Right lung (tissue), 5 donors: ENCODE measurements around the gene SEMA4C. TPM values are rescaled to one million over a fixed set of nuclear protein-coding genes. Genes with fewer than 3 reads are reported as not detected.
"Not testable (repeated sequence)": the region's sequence is repeated elsewhere in the genome, so short reads cannot be mapped to it uniquely, and the experiment has no call there.

Experiments used
- DNase-seq, 2 donors: peaks; one replicate each; pipeline ENCODE4 v3.0.0-alpha.2; 2013
- polyA plus RNA-seq, 5 donors: library from polyadenylated mRNA; unstranded; fragments of 120-200 nt; gene quantifications; one replicate each; pipeline versions ENCODE4 v1.2.1 to v1.2.3, GENCODE V29; 2013; ENCODE audit warnings: inconsistent platforms in 1 of 5, low replicate concordance in 1 of 5; ENCODE audit not compliant: insufficient read length in 5 of 5, insufficient read depth in 1 of 5

The SEMA4C gene
- polyA plus RNA-seq, 5 donors = 38.3 to 58.6 (median 47.0) TPM

GRCh38 chr2:96867756-96868554 lies 1.9 kb downstream of the SEMA4C start:
- no peak for DNase-seq

GRCh38 chr2:96866986-96867755 lies 2.7 kb downstream of the SEMA4C start:
- DNase-seq = no peak

- no peak for DNase-seq
Measured at GRCh38 chr2:96866586-96866985, 3.3 kb downstream of the SEMA4C start.

DNA sequence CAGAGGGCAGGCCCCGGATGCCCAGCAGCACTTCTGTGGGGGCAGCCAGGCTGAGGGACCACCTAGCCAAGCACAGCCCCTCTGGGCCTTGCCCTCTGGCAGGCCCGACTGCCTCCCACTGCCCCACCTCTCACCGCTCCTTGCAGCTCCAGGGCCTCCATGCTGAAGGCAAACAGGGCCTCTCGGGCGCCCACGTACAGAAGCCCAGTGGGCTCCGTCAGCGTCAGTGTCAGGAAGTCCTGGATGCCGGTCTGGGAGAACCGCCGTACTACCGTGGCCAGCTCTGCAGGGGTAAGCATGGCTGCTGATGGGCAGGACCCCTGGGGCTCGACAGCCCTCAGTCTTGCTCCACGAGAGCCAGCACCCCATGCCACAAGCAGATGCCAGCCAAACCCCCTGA lies 3.7 kb downstream of the SEMA4C start:
- no peak for DNase-seq

DNA sequence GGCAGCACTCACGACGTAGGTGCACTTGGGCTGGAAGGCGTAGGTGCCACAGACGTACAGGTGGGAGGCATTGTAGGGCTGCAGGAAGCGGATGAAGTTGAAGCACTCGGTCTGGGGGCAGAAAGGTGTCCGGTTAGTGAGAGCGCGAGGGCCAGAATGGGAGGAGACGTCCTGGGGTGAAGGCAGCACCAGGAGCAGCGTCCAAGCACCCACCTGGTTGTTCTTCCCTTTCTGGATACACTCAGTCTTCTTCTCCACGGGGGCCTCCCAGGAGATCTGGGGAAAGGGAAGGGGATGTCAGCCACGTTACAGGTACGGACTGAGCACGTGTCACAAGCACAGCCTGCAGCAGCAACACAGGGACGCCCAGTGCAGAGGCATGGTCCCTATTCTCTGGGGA lies 4.2 kb downstream of the SEMA4C start:
- no peak for DNase-seq

GRCh38 chr2:96864343-96865091 lies 5.4 kb downstream of the SEMA4C start:
- DNase-seq = no peak

DNA sequence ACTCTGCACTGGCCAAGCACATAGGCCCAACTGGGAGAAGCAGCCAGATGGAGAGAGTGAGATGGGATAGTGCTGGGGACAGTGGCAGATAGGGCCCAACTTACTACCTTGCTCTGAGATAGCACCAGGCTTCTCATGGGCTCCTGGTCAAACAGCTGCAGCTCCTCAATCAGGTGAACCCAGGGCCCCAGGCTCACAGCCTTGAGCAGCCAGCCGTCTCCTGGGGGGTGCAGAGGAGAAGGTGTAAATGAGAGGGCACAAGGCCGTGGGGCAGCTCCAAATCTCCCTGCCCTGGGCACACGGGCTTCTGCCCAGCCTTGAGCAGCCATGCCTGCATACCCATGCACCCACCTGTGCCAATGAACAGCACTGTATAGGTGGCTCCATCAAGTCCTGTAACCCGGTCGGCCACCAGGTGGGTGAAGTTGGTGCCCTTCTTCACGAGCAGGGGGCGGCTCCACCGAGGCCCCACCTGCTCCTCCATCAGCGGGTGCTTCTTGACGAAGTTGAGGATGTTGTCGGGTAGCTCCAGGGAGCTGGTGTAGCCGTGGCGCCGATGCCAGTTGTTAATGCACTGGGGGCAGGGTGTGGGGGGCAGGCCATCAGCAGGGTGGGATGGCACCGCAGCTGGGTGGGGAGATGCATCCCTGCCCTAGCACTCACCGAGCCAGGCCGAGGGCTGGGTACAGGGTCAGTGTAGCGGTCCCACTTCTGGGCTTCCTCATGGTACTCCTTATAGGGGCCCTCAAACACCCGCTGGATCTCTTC lies 6.1 kb downstream of the SEMA4C start:
- DNase-seq = no peak

DNA sequence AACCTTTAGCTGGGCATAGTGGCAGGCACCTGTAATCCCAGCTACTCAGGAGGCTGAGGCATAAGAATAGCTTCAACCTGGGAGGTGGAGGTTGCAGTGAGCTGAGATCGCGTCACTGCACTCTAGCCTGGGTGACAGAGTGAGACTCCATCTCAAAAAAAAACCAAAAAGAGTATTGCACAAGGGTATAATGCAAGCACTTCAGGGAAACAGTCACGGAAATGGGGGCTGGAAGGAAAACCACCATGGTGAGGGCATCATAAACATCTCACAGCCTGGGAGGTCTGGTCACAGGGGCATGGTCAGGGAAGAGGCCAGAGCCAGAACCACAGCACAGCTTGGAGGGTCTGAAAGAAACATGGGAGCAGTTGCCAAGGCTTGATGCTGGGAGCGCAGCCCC lies 6.8 kb downstream of the SEMA4C start:
- not testable (repeated sequence) for DNase-seq

DNA sequence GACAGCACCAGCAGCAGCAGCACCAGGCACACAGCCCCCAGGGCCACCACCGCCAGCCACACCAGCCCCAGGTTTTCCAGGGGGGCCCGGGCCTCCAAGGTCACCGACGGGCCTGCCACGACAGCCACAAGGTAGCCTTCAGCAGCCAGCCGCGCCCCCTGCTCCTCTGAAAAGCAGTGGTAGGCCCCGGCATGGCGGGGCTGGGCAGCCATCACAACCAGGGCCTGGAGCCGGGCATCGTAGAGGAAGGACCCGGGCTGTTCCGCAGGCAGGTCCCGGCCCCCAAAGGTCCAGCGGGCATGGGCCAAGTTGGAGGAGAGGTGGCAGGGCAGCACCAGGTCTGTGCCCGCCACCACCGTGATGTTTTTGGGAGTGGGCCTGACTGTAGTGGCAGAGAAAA lies 8.8 kb downstream of the SEMA4C start:
- no peak for DNase-seq

GRCh38 chr2:96860065-96861029 lies 9.5 kb downstream of the SEMA4C start:
- no peak for DNase-seq

DNA sequence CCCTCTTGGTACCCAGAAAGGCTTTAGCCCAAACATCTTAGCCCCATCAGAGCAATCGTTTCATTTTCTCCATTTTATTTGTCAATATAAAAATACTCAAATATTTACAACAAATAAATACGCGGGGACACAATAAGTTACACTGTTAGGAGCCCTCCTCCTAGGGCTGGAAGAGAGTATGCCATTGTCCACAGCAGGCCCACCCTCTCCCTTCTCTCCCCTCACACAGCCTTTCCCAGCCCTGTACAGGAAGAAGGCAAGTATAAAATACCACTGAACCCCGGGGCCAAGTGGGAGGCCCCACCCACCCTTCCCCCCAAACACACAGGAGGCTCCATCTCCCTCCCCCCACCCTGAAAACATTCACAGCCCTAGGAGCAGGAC lies 10.2 kb downstream of the SEMA4C start:
- DNase-seq = no peak

DNA sequence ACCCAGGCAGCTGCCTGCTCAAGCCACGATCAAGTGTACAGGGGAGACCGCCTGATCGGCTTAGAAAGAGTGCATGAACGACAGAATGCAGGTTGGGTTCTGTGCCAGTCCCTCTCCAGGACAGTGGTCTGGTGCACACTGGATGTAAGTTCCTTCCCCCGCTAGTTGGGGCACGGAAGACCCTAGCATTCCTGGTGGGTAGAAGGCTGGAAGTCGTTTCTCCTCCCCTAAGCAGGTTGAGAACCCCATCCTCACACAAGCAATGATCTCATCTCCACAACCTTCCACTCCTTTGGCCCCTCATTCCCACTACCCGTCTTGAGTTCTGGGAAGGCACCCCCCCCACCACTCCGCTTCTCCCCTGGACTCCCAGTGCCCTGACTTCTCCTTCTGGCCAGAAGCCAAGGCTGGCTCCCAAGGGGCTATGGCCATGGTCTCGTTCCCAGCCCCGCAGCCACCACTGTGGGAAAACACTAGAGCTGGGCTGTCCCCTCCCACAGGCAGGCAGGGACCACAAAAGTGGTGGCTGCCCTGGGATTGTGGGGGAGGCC lies 10.7 kb downstream of the SEMA4C start:
- DNase-seq = no peak

DNA sequence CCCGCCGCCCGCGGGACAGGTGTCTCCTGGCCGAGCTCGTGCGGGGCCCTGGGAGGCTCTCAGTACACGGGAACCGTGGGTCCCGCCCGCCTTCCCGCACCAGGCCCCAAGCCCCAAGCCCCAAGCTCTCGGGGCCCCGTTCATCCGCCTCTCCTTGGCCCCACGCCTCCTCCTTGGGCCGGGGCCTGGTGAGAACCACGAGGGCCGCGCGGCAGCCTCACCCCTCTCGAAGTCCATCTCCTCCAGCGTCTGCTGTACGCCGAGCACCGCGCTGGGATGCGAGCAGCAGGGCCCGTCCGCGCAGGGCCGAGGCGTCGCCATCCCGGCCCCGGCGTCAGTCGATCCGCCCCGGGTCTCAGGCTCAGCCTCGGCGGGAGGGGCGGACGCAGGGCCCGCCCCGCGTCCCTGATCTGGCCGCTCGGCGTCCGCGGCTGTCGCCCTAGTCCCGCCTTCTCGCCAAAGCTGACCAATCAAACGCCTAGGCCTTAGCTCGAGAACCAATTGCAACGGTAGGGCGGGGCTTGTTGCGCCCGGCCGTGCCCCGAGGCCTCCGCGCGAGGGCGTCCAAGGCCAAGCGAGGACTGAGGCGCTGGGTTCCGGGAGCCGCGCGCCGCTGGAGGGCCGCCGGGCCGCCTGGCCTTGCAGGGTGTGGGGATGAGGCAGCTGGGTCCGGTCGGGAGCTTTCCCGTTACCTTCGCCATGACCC lies 12.1 kb downstream of the SEMA4C start, which contains the start of gene ANKRD39:
TSS of gene ANKRD39 (minus strand) at position 350 of the 706 bp plus-strand sequence. CDS start at position 321, 29 bp downstream.
- DNase-seq = peak; percentile 99 to 100

DNA sequence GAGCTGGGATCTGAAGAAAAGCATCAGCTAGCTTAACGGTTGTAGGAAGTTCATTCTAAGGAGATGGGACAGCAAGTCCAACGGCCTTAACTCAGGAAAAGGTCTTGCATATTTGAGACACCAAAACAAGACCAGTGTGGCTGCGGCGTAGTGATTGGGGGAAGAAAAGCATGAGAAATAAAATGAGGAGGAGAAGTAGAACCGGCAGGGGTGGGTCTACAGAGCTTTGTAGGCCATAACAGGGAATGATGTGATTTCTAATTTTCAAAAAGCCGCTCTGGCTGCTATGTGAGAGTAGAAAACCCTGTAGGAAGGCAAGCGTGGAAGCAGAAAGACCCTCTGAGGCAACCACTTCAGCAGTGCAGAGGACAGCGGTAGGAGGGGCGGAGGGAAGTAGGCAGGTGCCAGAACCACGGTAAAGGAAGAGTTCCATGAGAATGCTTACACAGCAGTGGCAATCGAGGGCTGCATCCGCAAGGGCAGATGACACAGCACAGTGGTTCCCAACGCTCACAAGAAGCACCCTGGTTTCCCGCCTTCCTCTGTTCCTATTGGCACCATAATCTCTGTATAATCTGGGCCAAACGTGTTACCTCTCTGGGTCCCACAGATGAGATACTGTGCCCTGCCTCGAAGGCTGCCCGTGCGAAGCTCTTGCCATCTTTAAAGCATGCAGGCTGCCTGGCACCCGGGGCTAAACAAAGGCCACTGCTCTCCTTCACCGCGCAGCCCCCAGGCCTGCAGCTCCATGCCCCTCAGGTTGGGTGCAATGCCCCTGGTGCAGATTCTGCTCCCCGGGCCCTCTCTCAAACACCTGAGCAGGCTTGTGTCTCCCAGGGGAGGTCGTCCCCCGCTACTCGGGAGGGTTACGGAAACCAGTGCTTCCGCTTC lies 12.9 kb downstream of the SEMA4C start:
- no peak for DNase-seq

- DNase-seq = no peak
Measured at GRCh38 chr2:96853321-96853720, 16.6 kb downstream of the SEMA4C start.

- DNase-seq = no peak
Measured at GRCh38 chr2:96852667-96853066, 17.2 kb downstream of the SEMA4C start.

- DNase-seq = no peak
Measured at GRCh38 chr2:96848264-96848663, 21.6 kb downstream of the SEMA4C start.

GRCh38 chr2:96847586-96847985 lies 22.3 kb downstream of the SEMA4C start:
- DNase-seq = no peak
